Brain microvascular endothelial cell (primary cell): ENCODE measurements around the gene RYR3.

Source experiments
- DNase-seq: peaks from one replicate; pipeline ENCODE4 v3.0.0-alpha.2; 2020
- H3K27ac ChIP-seq: fragments of 250-450 bp; sonication (Bioruptor Pico); 2 replicates; pipeline ENCODE4 v1.5.1; 2020; ENCODE audit warnings: mild to moderate bottlenecking, moderate library complexity
- H3K27me3 ChIP-seq: fragments of 250-450 bp; sonication (Bioruptor Pico); replicated peaks from 2 replicates; pipeline ENCODE4 v1.5.1; 2020; ENCODE audit warnings: mild to moderate bottlenecking
- H3K36me3 ChIP-seq: fragments of 250-450 bp; sonication (Bioruptor Pico); replicated peaks from 2 replicates; pipeline ENCODE4 v1.5.1; 2020; ENCODE audit warnings: mild to moderate bottlenecking
- H3K4me3 ChIP-seq: 2 replicates; pipeline ENCODE4 v1.5.1; 2011; ENCODE audit warnings: low read depth, mild to moderate bottlenecking, control low read depth, low read length, moderate library complexity
- CTCF ChIP-seq: IDR thresholded peaks from 2 replicates; pipeline ENCODE4 v1.5.1; 2011; ENCODE audit warnings: low read depth, mild to moderate bottlenecking, moderate library complexity, low read length, control low read depth, inconsistent platforms; ENCODE audit errors: missing control alignments
- in situ Hi-C: cut with HindIII; loops from 2 replicates; pipeline ENCODE4 v1.10.0; 2017; ENCODE audit warnings: low sequenced_read_pairs, low pct_ligation_motif_present

The RYR3 gene

GRCh38 chr15:33322091-33322490, 11.3 kb downstream of the RYR3 start:
- in situ Hi-C loops, result no loop called here
- Histone ChIP-seq H3K36me3 (no peaks in the 10 kb centered on the region), H3K4me3 (no peak overlapping the region), H3K27ac (no peak overlapping the region), H3K27me3 (no peaks in the 10 kb centered on the region)
- no peak for DNase-seq
- no peak for TF ChIP-seq CTCF

GRCh38 chr15:33324609-33325008, 13.8 kb downstream of the RYR3 start:
- Histone ChIP-seq H3K4me3 (no peak overlapping the region), H3K27ac (no peak overlapping the region), H3K27me3 (no peaks in the 10 kb centered on the region), H3K36me3 (no peaks in the 10 kb centered on the region)
- TF ChIP-seq CTCF, result no peak
- no peak for DNase-seq
- in situ Hi-C loops, result no loop called here

GRCh38 chr15:33326908-33327307, 16.1 kb downstream of the RYR3 start:
- H3K27ac ChIP-seq, result no peak overlapping the region
- in situ Hi-C loops, result no loop called here
- H3K27me3 ChIP-seq, result no peaks in the 10 kb centered on the region
- H3K36me3 ChIP-seq, result no peaks in the 10 kb centered on the region
- no peak for DNase-seq
- no peak overlapping the region for H3K4me3 ChIP-seq
- TF ChIP-seq CTCF, result no peak

- no peaks in the 10 kb centered on the region for H3K27me3 ChIP-seq
- no peaks in the 10 kb centered on the region for H3K36me3 ChIP-seq
- TF ChIP-seq CTCF, result no peak
- DNase-seq, result no peak
- H3K27ac ChIP-seq, result no peak overlapping the region
- in situ Hi-C loops, result no loop called here
- H3K4me3 ChIP-seq, result no peak overlapping the region
Observed at GRCh38 chr15:33328106-33328505, 17.3 kb downstream of the RYR3 start.

- no peak for TF ChIP-seq CTCF
- H3K4me3 ChIP-seq, result no peak overlapping the region
- in situ Hi-C loops, result no loop called here
- H3K36me3 ChIP-seq, result no peaks in the 10 kb centered on the region
- H3K27ac ChIP-seq, result no peak overlapping the region
- no peaks in the 10 kb centered on the region for H3K27me3 ChIP-seq
- DNase-seq, result no peak
Observed at GRCh38 chr15:33329457-33329856, 18.7 kb downstream of the RYR3 start.

GRCh38 chr15:33330931-33331330, 20.2 kb downstream of the RYR3 start:
- Histone ChIP-seq H3K27me3 (no peaks in the 10 kb centered on the region), H3K27ac (no peak overlapping the region), H3K36me3 (no peaks in the 10 kb centered on the region), H3K4me3 (no peak overlapping the region)
- TF ChIP-seq CTCF, result no peak
- DNase-seq, result no peak
- in situ Hi-C loops, result no loop called here
